GM12878 (cell line): ENCODE data around the gene PPP4R1. TPM values are rescaled to one million over a fixed set of nuclear protein-coding genes. Genes with fewer than 3 reads are reported as not detected.
"Not testable (repeated sequence)": the region's sequence is repeated elsewhere in the genome, so short reads cannot be mapped to it uniquely, and the experiment has no call there.

ENCODE experiments used
- ATAC-seq: fragments of 200-7000 bp; cut with Tn5 transposase; 3 replicates; pipeline ENCODE4 v1.9.1; 2020; ENCODE audit warnings: mild to moderate bottlenecking, moderate library complexity
- BruUV-seq: library from RNA; stranded (reverse); fragments of 400-500 nt; replicated peaks from 2 replicates; lab custom pipeline; 2021; lab: Mats Ljungman, UMichigan
- CTCF ChIA-PET: fragments of 300-600 bp; sonication (Branson Sonifier 250); formaldehyde crosslinking; extraction: SDS; loops from one replicate; lab custom pipeline; 2021; ENCODE audit warnings: inconsistent platforms; lab: Yijun Ruan, JAX
- POLR2A ChIA-PET: fragments of 350-600 bp; formaldehyde crosslinking; extraction: SDS; loops from one replicate; lab custom pipeline; 2021; ENCODE audit warnings: inconsistent platforms; lab: Charles Lee
- RAD21 ChIA-PET: fragments of 300-600 bp; sonication (Branson Sonifier 250); formaldehyde crosslinking; loops from one replicate; lab custom pipeline; 2023; ENCODE audit warnings: antibody characterized with exemption; ENCODE audit not compliant: unreplicated experiment; lab: Charles Lee
- SMC1A ChIA-PET: fragments of 300-600 bp; sonication (Branson Sonifier 250); formaldehyde crosslinking; loops from one replicate; lab custom pipeline; 2023; ENCODE audit not compliant: unreplicated experiment, uncharacterized antibody; lab: Charles Lee
- DNase-seq: peaks from one replicate; pipeline ENCODE4 v3.0.0-alpha.2; 2011; ENCODE audit warnings: low read depth, low spot score
- FAIRE-seq: peaks from 3 replicates; lab custom pipeline; 2011; peaks lifted over from hg19 to GRCh38; lab: Jason Lieb, UNC
- H2AFZ ChIP-seq: 2 replicates; pipeline ENCODE4 v1.6.0; 2011; ENCODE audit warnings: low read depth, low read length, control low read depth; ENCODE audit not compliant: control insufficient read depth
- H3K27ac ChIP-seq: 2 replicates; pipeline ENCODE4 v1.5.1; 2011; ENCODE audit warnings: control low read depth; ENCODE audit not compliant: control insufficient read depth, insufficient read depth
- H3K27me3 ChIP-seq, 2 experiments: replicated peaks in 1 of 2; 2 replicates each; pipeline versions ENCODE4 v1.6.0 to v1.6.1; 2011; ENCODE audit warnings: low read length in 1 of 2; ENCODE audit not compliant: control insufficient read depth in 2 of 2, insufficient read depth in 2 of 2
- H3K36me3 ChIP-seq, 2 experiments: 2 replicates each; pipeline ENCODE4 v1.5.1; 2011; ENCODE audit warnings: low read length in 1 of 2; ENCODE audit not compliant: control insufficient read depth in 2 of 2, insufficient read depth in 2 of 2
- H3K4me1 ChIP-seq: 2 replicates; pipeline ENCODE4 v1.6.1; 2011; ENCODE audit warnings: mild to moderate bottlenecking, low read length, moderate library complexity, mixed read lengths; ENCODE audit not compliant: control insufficient read depth, insufficient read depth
- H3K4me2 ChIP-seq: 2 replicates; pipeline ENCODE4 v1.6.0; 2011; ENCODE audit warnings: control low read depth; ENCODE audit not compliant: control insufficient read depth, insufficient read depth
- H3K4me3 ChIP-seq: fragments of 200-600 bp; sonication (generic); 2 replicates; pipeline ENCODE4 v1.5.1; 2016
- H3K79me2 ChIP-seq: 2 replicates; pipeline ENCODE4 v1.6.0; 2011; ENCODE audit warnings: low read length; ENCODE audit not compliant: control insufficient read depth, insufficient read depth
- H3K9ac ChIP-seq: 2 replicates; pipeline ENCODE4 v1.8.0; 2011; ENCODE audit warnings: low read length, control low read depth, mixed read lengths; ENCODE audit not compliant: control insufficient read depth, insufficient read depth
- H3K9me3 ChIP-seq: replicated peaks from 3 replicates; pipeline ENCODE4 v1.5.1; 2011; ENCODE audit warnings: mild to moderate bottlenecking, low read length; ENCODE audit not compliant: control insufficient read depth, insufficient read depth
- H4K20me1 ChIP-seq: 2 replicates; pipeline ENCODE4 v1.6.0; 2011; ENCODE audit not compliant: control insufficient read depth, insufficient read depth
- CEBPB ChIP-seq, 2 experiments: fragments of 150-350 bp in 1 of 2; IDR thresholded peaks; 2 replicates each; pipeline ENCODE4 v1.6.1; 2012 to 2014; ENCODE audit warnings: low read depth in 2 of 2, low read length in 2 of 2, borderline replicate concordance in 1 of 2, inconsistent platforms in 1 of 2
- RAD51 ChIP-seq: fragments of 450-650 bp; IDR thresholded peaks from 2 replicates; pipeline ENCODE4 v1.6.1; 2016; ENCODE audit warnings: moderate library complexity, mild to moderate bottlenecking, inconsistent platforms
- SREBF1 ChIP-seq: IDR thresholded peaks from 2 replicates; pipeline ENCODE4 v1.6.1; 2012; ENCODE audit warnings: mild to moderate bottlenecking, low read length
- SUPT20H ChIP-seq: IDR thresholded peaks from 2 replicates; pipeline ENCODE4 v1.6.1; 2011; ENCODE audit warnings: low read depth, mild to moderate bottlenecking, low read length, moderate library complexity, borderline replicate concordance; ENCODE audit not compliant: control insufficient read depth
- WRNIP1 ChIP-seq: IDR thresholded peaks from 2 replicates; pipeline ENCODE4 v1.6.1; 2011; ENCODE audit warnings: low read depth, low read length, improper control_type of control experiment, borderline replicate concordance
- WGBS: methylation state at CpG from one replicate; pipeline ENCODE4 v1.1.6; 2016; ENCODE audit warnings: low lambda C conversion rate; ENCODE audit not compliant: insufficient replicate concordance, insufficient coverage; ENCODE audit errors: missing lambda C conversion rate; 5-methylcytosine and 5-hydroxymethylcytosine counted together
- in situ Hi-C: fragments of 300-500 bp; cut with MboI; formaldehyde crosslinking; loops from 9 replicates; pipeline ENCODE4 v1.14.3; 2018; ENCODE audit warnings: mixed read lengths
- intact Hi-C: fragments of 100-400 bp; cut with micrococcal nuclease; formaldehyde crosslinking; loops from one replicate; pipeline ENCODE4 v1.14.2; 2022; ENCODE audit not compliant: unreplicated experiment
- polyA plus RNA-seq, 11 experiments: library from polyadenylated mRNA; depleted of rRNA in 4 of 11; unstranded in 6 of 11; stranded (reverse) in 5 of 11; fragments of >200 nt; fragmentation: Nextera tagmentation in 4 of 11; fragmentation: Illumina TruSeq in 1 of 11; extraction: Ambion mirVana in 4 of 11; extraction: Trizol in 1 of 11; gene quantifications; 1 replicate in 1 of 11; 2 replicates in 10 of 11; pipeline versions ENCODE4 v1.2.1 to v1.2.3, GENCODE V29; 2011 to 2016; ENCODE audit warnings: inconsistent platforms in 2 of 11, missing spikeins in 2 of 11, low read depth in 1 of 11
- total RNA-seq, 4 experiments: library from RNA; depleted of rRNA in 3 of 4; stranded (reverse); fragments of >200 nt in 3 of 4; fragmentation: Illumina TruSeq in 1 of 4; extraction: Trizol in 1 of 4; gene quantifications; 2 replicates each; pipeline versions ENCODE4 v1.2.1 to v1.2.3, GENCODE V29; 2013 to 2021

The PPP4R1 gene
- total and polyA plus RNA-seq, 10 of the 15 experiments (the other 5 are each of a cell fraction or from before 2014, with no cell fraction given), result 10.9 to 44.4 (median 26.0) TPM

DNA sequence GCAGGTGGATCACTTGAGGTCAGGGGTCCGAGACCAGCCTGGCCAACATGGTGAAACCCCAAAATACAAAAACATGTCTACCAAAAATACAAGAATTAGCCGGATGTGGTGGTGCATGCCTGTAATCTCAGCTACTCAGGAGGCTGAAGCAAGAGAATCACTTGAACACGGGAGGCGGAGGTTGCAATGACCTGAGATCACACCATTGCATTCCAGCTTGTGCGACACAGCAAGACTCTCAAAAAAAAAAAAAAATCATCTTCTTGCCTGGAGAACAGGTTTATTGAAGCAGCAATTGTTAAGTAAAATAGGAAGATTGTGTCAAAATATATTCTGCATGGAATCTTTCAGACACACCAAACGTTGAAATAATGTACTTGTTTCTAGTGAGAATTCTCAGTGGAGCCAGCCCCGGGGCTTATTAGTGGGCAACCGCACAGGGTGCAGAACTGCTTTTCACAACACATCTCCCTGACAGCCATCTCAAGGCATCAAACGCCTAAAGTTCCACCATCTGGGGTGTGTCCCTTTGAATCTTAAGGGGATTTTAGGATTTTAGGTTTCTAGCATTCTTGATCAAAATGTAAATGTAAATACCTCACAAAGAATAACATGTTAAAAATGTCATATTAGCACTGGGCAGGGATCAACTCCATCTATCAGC is 28.6 kb upstream of the PPP4R1 start:
- H4K20me1 ChIP-seq, result no peaks in the 10 kb centered on the region
- DNase-seq (no peak), FAIRE-seq (no peak)
- ChIA-PET RAD21 (no interaction called here), CTCF (no interaction called here), POLR2A (no interaction called here)
- in situ Hi-C loops, result no loop called here
- H3K4me1 ChIP-seq, result 0 out of 2 replicates have a peak, but pooled peaks cover 1% of the 10 kb centered on the region
- no peak overlapping the region for H3K27ac ChIP-seq
- no peaks in the 10 kb centered on the region for H3K36me3 ChIP-seq
- TF ChIP-seq SREBF1 (no peak), CEBPB (IDR thresholded peaks at IDR 0.05; ENCODE audit: borderline replicate concordance in 1 of 2, low read depth in 2 of 2, low read length in 2 of 2) (no peak), WRNIP1 (no peak), RAD51 (no peak), SUPT20H (no peak)
- TF ChIP-seq, all 136 proteins: peak for 0
- Histone ChIP-seq H3K9me3 (no peaks in the 10 kb centered on the region), H3K79me2 (no peaks in the 10 kb centered on the region), H3K27me3 (no peaks in the 10 kb centered on the region; a peak in 1 of 4 replicates), H3K4me2 (no peak overlapping the region), H2AFZ (no peak overlapping the region), H3K9ac (no peak overlapping the region), H3K4me3 (no peak overlapping the region)
- 67% methylated on average over 9 of the region's 9 CpGs for WGBS
- no TSS peak for BruUV-seq
- ATAC-seq, result no peak
- SMC1A ChIA-PET, result no interaction called here
- intact Hi-C loops, result no loop called here

DNA sequence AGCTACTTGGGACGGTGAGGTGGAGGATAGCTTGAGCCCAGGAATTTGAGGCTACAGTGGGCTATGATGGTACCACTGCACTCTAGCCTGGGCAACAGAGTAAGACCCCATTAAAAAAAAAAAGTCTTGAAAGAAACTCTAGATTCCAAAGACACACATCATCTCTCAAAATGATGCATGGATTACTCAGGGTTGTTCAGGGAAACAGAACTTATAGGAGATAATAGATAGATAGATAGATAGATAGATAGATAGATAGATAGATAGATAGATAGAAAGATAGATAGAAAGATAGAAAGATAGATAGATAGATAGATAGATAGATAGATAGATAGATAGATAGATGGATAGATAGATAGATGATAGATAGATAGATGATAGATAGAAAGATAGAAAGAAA is 26.7 kb upstream of the PPP4R1 start:
- H3K9ac ChIP-seq, H3K4me1 ChIP-seq, H3K79me2 ChIP-seq, H3K4me2 ChIP-seq, CTCF ChIA-PET, SMC1A ChIA-PET, RAD21 ChIA-PET, H3K27ac ChIP-seq, ATAC-seq, DNase-seq, H3K36me3 ChIP-seq, H3K9me3 ChIP-seq, FAIRE-seq, POLR2A ChIA-PET, H4K20me1 ChIP-seq, H3K27me3 ChIP-seq, H2AFZ ChIP-seq, H3K4me3 ChIP-seq, BruUV-seq, intact Hi-C loops, in situ Hi-C loops: not testable (repeated sequence)
- WGBS, result 86% methylated on average over 1 of the region's 1 CpG
